PC-3 (cell line): Measurements from ENCODE around the gene HNRNPA3. TPM values are rescaled to one million over a fixed set of nuclear protein-coding genes. Genes with fewer than 3 reads are reported as not detected.
A peak's percentile ranks its signal among the peaks of the same experiment; 100 is the strongest.

Experiments used
- ATAC-seq: fragments of 200-7000 bp; cut with Tn5 transposase; 2 replicates; pipeline ENCODE4 v1.9.1; 2020; ENCODE audit warnings: mild to moderate bottlenecking, moderate library complexity
- BruUV-seq: library from RNA; stranded (reverse); fragments of 400-500 nt; replicated peaks from 2 replicates; lab custom pipeline; 2021; lab: Mats Ljungman, UMichigan
- CTCF ChIA-PET: fragments of 300-600 bp; sonication (Branson Sonifier 250); formaldehyde crosslinking; loops from one replicate; lab custom pipeline; 2022; ENCODE audit warnings: antibody characterized with exemption; lab: Charles Lee
- POLR2A ChIA-PET: fragments of 300-600 bp; sonication (Branson Sonifier 250); formaldehyde crosslinking; loops from one replicate; lab custom pipeline; 2022; ENCODE audit warnings: antibody characterized with exemption; ENCODE audit not compliant: unreplicated experiment; lab: Charles Lee
- DNase-seq: peaks from one replicate; pipeline ENCODE4 v3.0.0-alpha.2; 2015
- H2AFZ ChIP-seq: fragments of 300-600 bp; sonication (generic); 2 replicates; pipeline ENCODE4 v1.6.0; 2016; ENCODE audit warnings: antibody characterized with exemption, low read length
- H3F3A ChIP-seq: fragments of 300-600 bp; sonication (generic); one replicate; pipeline ENCODE4 v1.6.0; 2017; ENCODE audit warnings: antibody characterized with exemption, low read length, control low read depth, mild to moderate bottlenecking; ENCODE audit not compliant: unreplicated experiment
- H3K27ac ChIP-seq: fragments of 300-600 bp; sonication (generic); 2 replicates; pipeline ENCODE4 v1.5.1; 2016; ENCODE audit warnings: mild to moderate bottlenecking, low read length
- H3K27me3 ChIP-seq: fragments of 300-600 bp; sonication (generic); 2 replicates; pipeline ENCODE4 v1.6.1; 2016; ENCODE audit warnings: low read length, mixed read lengths
- H3K36me3 ChIP-seq: fragments of 300-600 bp; sonication (generic); 2 replicates; pipeline ENCODE4 v1.6.1; 2016; ENCODE audit warnings: low read depth, mixed run types, low read length, mixed read lengths
- H3K4me1 ChIP-seq: fragments of 300-600 bp; sonication (generic); 2 replicates; pipeline ENCODE4 v1.5.1; 2016; ENCODE audit warnings: low read length; ENCODE audit not compliant: insufficient read depth
- H3K4me2 ChIP-seq: fragments of 300-600 bp; sonication (generic); 2 replicates; pipeline ENCODE4 v1.6.0; 2016; ENCODE audit warnings: low read length
- H3K4me3 ChIP-seq: fragments of 300-600 bp; sonication (generic); 2 replicates; pipeline ENCODE4 v1.5.1; 2016; ENCODE audit warnings: mild to moderate bottlenecking, low read length, mixed read lengths
- H3K79me2 ChIP-seq: fragments of 300-600 bp; sonication (generic); 2 replicates; pipeline ENCODE4 v1.6.1; 2017; ENCODE audit warnings: low read length, mixed read lengths
- H3K9ac ChIP-seq: fragments of 300-600 bp; sonication (generic); 2 replicates; pipeline ENCODE4 v1.6.0; 2016; ENCODE audit warnings: mild to moderate bottlenecking, low read length
- H3K9me2 ChIP-seq: fragments of 300-600 bp; sonication (generic); replicated peaks from 2 replicates; pipeline ENCODE4 v1.6.1; 2016; ENCODE audit warnings: mixed run types, low read length, mixed read lengths
- H3K9me3 ChIP-seq: fragments of 300-600 bp; sonication (generic); 2 replicates; pipeline ENCODE4 v1.6.1; 2016; ENCODE audit warnings: low read length, mixed read lengths
- H4K20me1 ChIP-seq: fragments of 300-600 bp; sonication (generic); 2 replicates; pipeline ENCODE4 v1.6.1; 2016; ENCODE audit warnings: low read length, mixed read lengths
- CTCF ChIP-seq: fragments of 300-600 bp; sonication (generic); conservative IDR thresholded peaks from 2 replicates; pipeline ENCODE4 v1.5.1; 2017; ENCODE audit warnings: antibody characterized with exemption, low read depth, mild to moderate bottlenecking, low read length
- EZH2 ChIP-seq: fragments of 300-600 bp; sonication (generic); IDR thresholded peaks from one replicate; pipeline ENCODE4 v1.6.1; 2017; ENCODE audit warnings: antibody characterized with exemption, mild to moderate bottlenecking, low read length; ENCODE audit not compliant: unreplicated experiment
- EZH2phosphoT487 ChIP-seq: fragments of 300-600 bp; sonication (generic); IDR thresholded peaks from 2 replicates; pipeline ENCODE4 v1.6.1; 2018; ENCODE audit warnings: mild to moderate bottlenecking, antibody characterized with exemption, low read length, borderline replicate concordance
- intact Hi-C: fragments of 100-400 bp; cut with micrococcal nuclease; formaldehyde crosslinking; loops from 2 replicates; pipeline ENCODE4 v1.9.0; 2023
- total RNA-seq: library from RNA; depleted of rRNA; stranded (reverse); fragments of >200 nt; gene quantifications from 2 replicates; pipeline ENCODE4 v1.2.3, GENCODE V29; 2014

HNRNPA3 gene
- total RNA-seq, 1 experiment from 2014 or later, result 50.3 TPM

GRCh38 chr2:177241711-177242120 lies 29.1 kb downstream of the HNRNPA3 start:
- peak overlapping the region; percentile 87 for H3K27ac ChIP-seq
- intact Hi-C loops, result loop anchor here (1.0 to 2.0 kb wide), 2 partner anchors 22 to 29 kb away; partner anchors contain the start of gene HNRNPA3
- no peaks in the 10 kb centered on the region for H3K9me2 ChIP-seq
- peaks cover 98% of the 10 kb centered on the region for H3K79me2 ChIP-seq
- peaks cover 16% of the 10 kb centered on the region for H4K20me1 ChIP-seq
- H3K4me3 ChIP-seq, result peak overlapping the region; percentile 61
- POLR2A ChIA-PET, result interaction anchor here (0.7 kb wide), 1 partner anchor 23 kb away, joined by 5 read pairs; the partner anchor contains the start of gene NFE2L2
- peak overlapping the region; percentile 90 for H3K4me2 ChIP-seq
- H3K27me3 ChIP-seq, result no peaks in the 10 kb centered on the region
- no peak for TF ChIP-seq EZH2
- TF ChIP-seq EZH2phosphoT487, result no peak
- TF ChIP-seq CTCF, result no peak
- H3F3A ChIP-seq, result no peaks in the 10 kb centered on the region
- H3K9ac ChIP-seq, result peak overlapping the region; percentile 48
- no peak for DNase-seq
- CTCF ChIA-PET, result no interaction called here
- BruUV-seq, result no TSS peak
- H2AFZ ChIP-seq, result no peak overlapping the region
- H3K4me1 ChIP-seq, result peaks cover 68% of the 10 kb centered on the region
- H3K9me3 ChIP-seq, result no peaks in the 10 kb centered on the region
- 0 out of 2 replicates have a peak, but pooled peaks cover 2% of the 10 kb centered on the region for H3K36me3 ChIP-seq
- ATAC-seq, result peak; percentile 39

GRCh38 chr2:177242121-177242987 lies 29.8 kb downstream of the HNRNPA3 start:
- Histone ChIP-seq H3K79me2 (peaks cover 98% of the 10 kb centered on the region), H4K20me1 (peaks cover 13% of the 10 kb centered on the region), H3K36me3 (no peaks in the 10 kb centered on the region), H3F3A (no peaks in the 10 kb centered on the region), H3K9ac (peak overlapping the region; percentile 48), H3K4me2 (peak overlapping the region; percentile 90), H3K9me3 (no peaks in the 10 kb centered on the region), H3K4me1 (peaks cover 68% of the 10 kb centered on the region), H3K27me3 (no peaks in the 10 kb centered on the region), H2AFZ (no peak overlapping the region), H3K4me3 (peak overlapping the region; percentile 61), H3K27ac (peak overlapping the region; percentile 87), H3K9me2 (no peaks in the 10 kb centered on the region)
- ATAC-seq (peak; percentile 85), DNase-seq (peak; percentile 92)
- TF ChIP-seq EZH2, result no peak
- TF ChIP-seq CTCF, result no peak
- no peak for TF ChIP-seq EZH2phosphoT487
- CTCF ChIA-PET, result no interaction called here
- POLR2A ChIA-PET, result no interaction called here
- intact Hi-C loops, result loop anchor here (1.0 to 2.0 kb wide), 2 partner anchors 21 to 30 kb away; partner anchors contain the start of gene HNRNPA3
- BruUV-seq, result TSS peak; percentile 55
